ENCODE results near the gene ICE2.
A peak's percentile ranks its signal among the peaks of the same experiment; 100 is the strongest.
"Not testable (repeated sequence)": the region's sequence is repeated elsewhere in the genome, so short reads cannot be mapped to it uniquely, and the experiment has no call there.

Gene ICE2

GRCh38 chr15:60444289-60444912 lies 34.5 kb downstream of the ICE2 start:
- DNase-seq (ENCODE audit: low read depth, low spot score), result peak; percentile 37

DNA sequence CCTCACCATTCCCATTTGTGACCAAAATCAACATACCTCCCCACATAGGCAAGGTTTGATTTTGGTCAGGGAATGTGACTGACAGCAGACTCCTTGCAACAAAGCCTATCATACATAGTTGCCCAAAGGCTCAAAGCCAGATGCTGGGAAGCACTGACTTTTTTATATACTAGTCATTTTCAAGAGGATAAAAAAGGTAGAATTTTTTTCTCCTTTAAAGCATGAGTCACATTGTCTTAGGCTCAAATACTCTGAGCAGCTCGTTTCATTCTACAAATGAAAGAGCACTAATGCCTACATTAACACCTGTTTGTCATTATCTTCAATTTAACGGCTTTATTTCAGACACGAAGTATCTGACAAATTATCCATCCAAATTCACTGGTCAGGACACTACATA lies 36.2 kb downstream of the ICE2 start:
- peak; percentile 32 for DNase-seq (ENCODE audit: low read depth, low spot score)

- DNase-seq (ENCODE audit: low read depth, low spot score), result no peak
Measured at GRCh38 chr15:60442031-60442650, 36.8 kb downstream of the ICE2 start.

DNA sequence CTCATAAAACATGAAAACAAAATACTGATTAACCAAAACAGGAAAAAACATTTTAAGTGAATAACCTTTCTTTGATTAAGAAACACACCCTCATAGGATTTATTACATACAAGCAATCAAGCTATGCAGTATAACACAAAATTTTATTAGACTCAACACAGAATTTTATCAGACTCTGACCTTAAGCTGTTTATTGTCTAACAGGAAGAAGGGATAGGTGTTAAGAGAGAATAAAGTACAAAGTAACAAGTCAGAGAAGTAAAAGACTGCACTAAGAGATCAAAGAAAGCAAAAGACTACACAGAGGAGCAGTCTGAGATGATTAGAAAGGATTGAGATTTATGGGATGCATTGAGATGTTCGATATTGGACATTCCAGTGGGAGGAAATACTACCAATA lies 37.6 kb downstream of the ICE2 start:
- DNase-seq (ENCODE audit: low read depth, low spot score), result no peak

DNA sequence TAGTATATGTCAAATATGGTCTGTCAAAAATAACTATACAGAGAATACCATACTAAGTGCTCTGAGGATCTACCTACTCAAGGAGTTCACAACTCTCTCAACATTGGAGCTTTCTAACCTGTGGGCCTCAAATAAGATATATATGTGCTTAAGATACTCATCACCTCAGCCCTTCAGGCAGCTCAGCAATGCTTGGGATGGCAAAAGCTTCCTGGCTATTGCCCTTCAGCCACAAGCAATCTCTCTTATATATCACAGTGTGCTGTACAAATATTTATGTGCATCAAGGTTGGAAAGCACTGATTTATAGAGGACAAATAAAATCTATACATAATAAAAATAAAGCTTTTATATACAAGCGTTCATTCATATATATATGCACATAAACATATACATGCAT lies 40.3 kb downstream of the ICE2 start:
- DNase-seq (ENCODE audit: low read depth, low spot score), result no peak

DNA sequence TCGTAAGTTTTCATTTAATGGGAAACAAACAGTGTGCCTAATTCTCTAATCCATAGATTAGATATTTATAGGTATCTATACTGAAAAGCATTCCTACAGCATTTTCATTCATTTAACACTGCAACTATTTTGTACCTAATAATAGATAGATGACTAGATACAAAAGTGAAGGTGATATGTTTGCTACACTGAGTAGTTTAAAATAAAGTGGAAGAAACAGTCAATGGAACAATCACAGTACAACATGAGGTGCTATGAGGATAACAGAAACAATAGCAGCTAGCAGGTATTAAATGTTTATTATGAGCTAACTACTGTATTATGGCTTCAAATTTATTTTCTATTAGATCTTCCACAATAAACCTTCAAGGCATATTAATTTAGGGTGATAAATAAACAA lies 50.0 kb downstream of the ICE2 start:
- DNase-seq (ENCODE audit: low read depth, low spot score), result no peak

DNA sequence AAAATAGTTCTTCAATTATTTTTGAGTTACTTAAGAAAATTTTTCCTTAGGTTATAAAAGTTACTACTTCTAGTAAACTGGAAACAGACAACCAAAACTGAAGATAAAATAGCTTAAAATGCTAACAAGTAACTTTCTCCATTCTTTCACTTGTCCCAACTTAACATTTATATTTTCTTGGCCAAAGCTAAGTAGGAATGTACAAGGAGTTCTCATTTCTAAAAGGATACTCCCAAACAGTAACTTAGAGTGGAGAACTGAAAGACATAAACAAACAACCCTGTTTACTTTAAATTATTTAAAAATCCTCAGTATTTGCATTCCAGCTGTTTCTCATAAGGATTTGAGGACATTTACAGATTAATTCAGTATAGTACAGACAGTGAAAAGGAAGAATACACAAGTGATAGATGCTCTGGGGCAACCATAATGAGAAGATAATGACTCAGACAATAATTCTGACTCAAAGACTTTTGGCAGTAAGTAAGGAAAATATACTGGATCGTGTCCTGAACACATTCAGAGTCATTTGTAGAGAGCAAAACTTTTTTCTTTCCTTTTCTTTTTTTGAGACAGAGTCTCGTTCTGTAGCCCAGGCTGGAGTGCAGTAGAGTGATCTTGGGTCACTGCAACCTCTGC lies 52.0 kb downstream of the ICE2 start:
- no peak for DNase-seq (ENCODE audit: low read depth, low spot score)

- no peak for DNase-seq (ENCODE audit: low read depth, low spot score)
Measured at GRCh38 chr15:60425461-60425860, 53.5 kb downstream of the ICE2 start.

- no peak for DNase-seq (ENCODE audit: low read depth, low spot score)
Measured at GRCh38 chr15:60424006-60424405, 54.9 kb downstream of the ICE2 start.

DNA sequence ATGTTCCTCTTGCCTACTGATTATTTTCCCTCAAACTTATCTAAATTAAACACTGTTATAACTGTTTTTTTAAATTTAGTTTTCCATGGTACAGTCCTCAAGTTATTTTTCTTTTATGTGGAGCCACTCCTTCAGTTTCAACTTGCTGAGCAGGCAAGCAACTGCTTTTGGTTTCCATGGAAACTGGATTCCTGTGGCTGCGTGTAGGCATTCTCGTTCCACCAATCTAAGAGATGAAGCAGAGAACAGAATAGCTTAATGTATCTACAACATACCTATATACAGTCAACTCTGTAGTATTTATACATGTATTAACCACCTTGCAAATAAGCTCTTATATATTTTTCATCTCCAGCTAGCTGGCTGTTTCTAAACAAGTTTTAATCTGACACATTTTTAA lies 55.4 kb downstream of the ICE2 start:
- peak; percentile 92 for DNase-seq (ENCODE audit: low read depth, low spot score)

DNA sequence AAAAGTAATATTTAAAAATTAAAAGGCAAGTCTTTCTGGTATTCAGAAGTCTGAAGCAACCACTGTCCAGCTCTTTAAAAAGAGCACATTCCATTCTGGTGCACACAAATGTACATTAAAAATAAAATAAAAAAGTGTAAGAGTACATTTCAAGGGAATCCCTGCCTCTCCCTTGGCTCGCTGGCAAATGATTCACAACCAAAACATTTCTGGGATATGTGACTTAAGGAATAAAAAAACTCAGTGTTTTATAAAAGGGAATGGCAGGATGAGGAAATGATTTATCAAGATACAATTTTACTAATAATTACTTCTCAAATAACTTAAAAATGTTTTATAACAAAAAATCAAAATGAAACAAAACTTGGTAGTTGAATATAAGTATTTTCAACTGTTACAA lies 57.4 kb downstream of the ICE2 start:
- DNase-seq (ENCODE audit: low read depth, low spot score), result peak; percentile 71

GRCh38 chr15:60420203-60420716 lies 58.7 kb downstream of the ICE2 start:
- no peak for DNase-seq (ENCODE audit: low read depth, low spot score)

DNA sequence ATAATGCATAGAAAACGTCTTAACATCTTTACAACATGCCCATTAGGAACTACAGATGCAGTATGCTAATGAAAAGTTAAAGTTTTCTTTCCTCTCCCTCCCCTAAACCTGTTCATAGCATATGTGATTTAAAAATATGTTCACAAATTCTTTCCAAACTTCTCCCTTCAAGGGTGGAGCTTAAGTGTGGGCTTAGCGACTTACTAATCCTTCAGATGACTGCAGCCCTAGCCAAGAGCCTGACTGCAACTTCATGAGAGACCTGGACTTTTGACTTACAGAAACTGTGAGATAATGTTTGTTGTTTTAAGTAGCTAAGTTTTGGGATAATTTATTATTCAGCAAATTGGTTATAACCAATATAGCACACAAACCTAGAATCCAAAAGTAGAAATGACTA lies 59.2 kb downstream of the ICE2 start:
- DNase-seq (ENCODE audit: low read depth, low spot score), result no peak

GRCh38 chr15:60418096-60418495 lies 60.8 kb downstream of the ICE2 start:
- DNase-seq (ENCODE audit: low read depth, low spot score), result no peak

DNA sequence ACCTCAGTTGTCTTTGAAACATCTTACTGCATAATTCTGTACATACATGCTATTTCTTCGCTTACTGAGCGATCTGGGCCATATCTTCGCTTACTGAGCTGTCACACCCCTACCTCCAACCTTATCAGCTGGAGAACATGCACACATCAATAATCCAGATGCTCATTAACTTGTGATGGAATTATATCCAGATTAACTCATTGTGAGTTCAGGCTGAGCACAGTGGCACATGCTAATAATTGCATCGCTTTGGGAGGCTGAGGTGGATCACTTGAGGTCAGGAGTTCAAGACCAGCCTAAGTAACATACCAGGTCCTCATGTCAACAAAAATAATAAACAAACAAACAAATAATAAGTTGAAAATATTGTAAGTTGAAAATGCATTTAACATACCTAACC lies 61.8 kb downstream of the ICE2 start:
- DNase-seq (ENCODE audit: low read depth, low spot score), result no peak

- no peak for DNase-seq (ENCODE audit: low read depth, low spot score)
Measured at GRCh38 chr15:60416484-60416883, 62.5 kb downstream of the ICE2 start.

DNA sequence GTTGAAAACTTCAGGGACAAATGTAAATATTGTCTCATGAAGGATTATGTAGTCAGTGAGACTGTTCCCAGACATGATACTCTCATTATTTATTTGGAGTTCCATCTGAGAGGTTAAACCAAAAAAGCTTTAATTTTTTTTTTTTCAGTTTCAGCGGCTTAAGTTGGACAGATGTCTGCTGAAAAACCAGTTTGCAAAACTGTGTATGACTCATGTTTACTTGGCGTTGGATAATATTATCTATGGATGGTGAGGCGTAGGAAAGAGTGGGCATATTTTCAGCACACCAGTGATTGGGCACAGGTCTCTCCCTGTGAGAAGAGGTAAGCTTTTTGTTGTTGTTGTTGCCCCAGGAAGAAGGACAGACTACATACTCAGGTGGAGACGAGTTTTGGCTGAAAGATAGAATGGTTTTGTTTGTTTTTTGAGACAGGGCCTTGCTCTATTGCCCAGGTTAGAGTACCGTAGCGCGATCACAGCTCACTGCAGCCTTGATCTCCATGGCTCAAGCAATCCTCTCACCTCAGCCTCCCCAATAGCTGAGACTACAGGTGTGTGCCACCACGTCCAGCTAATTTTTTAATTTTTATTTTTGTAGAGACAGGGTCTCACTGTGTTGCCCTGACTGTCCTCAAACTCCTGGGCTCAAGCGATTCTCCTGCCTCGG lies 64.8 kb downstream of the ICE2 start:
- peak; percentile 35 for DNase-seq (ENCODE audit: low read depth, low spot score)

DNA sequence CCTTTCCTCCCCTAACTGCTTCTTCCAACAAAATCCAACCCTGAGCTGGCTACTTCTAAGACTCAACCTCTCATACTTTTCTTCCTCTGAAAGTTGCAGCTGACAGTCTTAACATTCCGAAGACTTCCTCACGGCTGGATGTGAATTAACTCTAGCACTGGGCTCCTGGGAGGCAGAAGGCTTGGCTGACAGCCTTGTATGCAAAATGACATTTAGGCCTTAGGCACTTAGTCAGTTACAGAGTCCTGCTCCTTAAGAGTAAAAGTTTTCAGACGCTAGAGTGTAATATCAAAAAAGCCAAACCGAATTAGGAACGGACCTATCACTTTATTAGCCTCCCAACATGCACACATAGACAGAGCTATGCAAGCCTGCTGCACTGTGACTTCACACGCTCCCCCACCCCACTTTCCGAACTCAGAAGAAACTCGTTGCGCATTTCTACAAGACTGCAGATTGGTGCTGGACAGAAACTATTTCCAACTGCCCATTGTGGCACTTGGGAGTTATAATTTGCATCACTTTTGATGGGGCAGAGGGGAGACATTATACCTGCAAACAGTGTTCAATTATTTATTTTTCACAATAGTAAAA lies 65.6 kb downstream of the ICE2 start:
- peak; percentile 36 for DNase-seq (ENCODE audit: low read depth, low spot score)

GRCh38 chr15:60412807-60413206 lies 66.1 kb downstream of the ICE2 start:
- not testable (repeated sequence) for DNase-seq (ENCODE audit: low read depth, low spot score)

GRCh38 chr15:60411774-60412425 lies 67.0 kb downstream of the ICE2 start:
- DNase-seq (ENCODE audit: low read depth, low spot score), result no peak

DNA sequence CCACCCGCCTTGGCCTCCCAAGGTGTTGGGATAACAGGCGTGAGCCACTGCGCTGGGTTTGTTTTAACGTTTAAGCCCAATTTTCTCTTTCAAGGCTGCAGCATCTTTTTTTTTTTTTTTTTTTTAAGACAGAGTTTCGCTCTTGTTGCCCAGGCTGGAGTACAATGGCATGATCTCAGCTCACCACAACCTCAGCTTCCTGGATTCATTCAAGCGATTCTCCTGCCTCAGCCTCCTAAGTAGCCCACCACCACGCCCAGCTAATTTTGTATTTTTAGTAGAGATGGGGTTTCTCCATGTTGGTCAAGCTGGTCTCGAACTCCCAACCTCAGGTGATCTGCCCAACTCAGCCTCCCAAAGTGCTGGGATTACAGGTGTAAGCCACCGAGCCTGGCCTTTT lies 68.6 kb downstream of the ICE2 start:
- DNase-seq (ENCODE audit: low read depth, low spot score), result not testable (repeated sequence)
